ENCODE results near the gene RPS28.
A peak's percentile ranks its signal among the peaks of the same experiment; 100 is the strongest.
"Not testable (repeated sequence)": the region's sequence is repeated elsewhere in the genome, so short reads cannot be mapped to it uniquely, and the experiment has no call there.

RPS28 gene

DNA sequence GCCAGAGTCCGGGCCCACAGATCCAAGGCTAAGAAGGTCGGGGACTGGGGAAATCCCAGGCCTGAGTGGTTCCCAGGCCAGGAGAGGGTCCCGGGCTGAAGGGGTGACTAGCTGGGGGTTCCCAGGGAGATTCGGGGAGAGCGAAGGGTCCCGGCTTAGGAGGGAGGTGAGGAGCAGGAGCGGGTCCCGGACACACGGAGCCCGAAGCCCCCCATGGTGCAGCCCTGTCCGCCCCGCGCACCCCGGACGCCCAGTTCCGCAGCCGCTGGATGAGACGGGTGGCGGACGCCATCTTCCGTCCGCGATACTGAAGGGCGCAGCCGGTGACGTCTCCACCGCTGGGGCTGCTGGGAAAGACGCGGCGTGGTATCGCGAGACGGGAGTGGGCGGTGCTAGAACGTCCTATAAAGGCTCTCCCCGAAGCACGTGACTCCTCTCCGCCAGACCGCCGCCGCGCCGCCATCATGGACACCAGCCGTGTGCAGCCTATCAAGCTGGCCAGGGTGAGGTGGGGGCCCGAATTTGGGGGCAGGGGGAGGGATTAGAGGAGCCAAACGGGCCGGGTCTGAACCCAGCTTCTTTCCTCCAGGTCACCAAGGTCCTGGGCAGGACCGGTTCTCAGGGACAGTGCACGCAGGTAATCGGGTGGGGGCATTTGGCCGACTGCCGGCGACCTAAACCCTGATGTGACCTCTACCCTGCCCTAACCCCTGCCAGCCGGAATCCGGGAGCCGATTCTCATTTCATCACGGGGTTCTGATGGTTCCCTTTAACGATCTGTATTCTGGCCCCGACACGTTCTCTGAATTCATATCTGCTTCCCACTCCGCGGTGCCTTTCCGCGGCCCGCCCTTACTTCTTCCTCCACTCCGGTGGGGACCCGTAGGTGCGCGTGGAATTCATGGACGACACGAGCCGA is at the start of gene RPS28, which contains the start of gene NDUFA7:
Gene RPS28 (plus strand): TSS at position 430 of the 919 bp plus-strand sequence. CDS start 35 bp downstream, at position 465.
Gene NDUFA7 (minus strand): TSS at position 309 of the 919 bp plus-strand sequence. CDS start 17 bp downstream, at position 292.
- peaks cover 16% of the 10 kb centered on the region for H3K4me1 ChIP-seq (ENCODE audit: control insufficient read depth, insufficient read depth, low read length)
- peak within 1 kb of the TSS; percentile 94 for H3K27ac ChIP-seq (ENCODE audit: low read depth, low read length)
- peak within 1 kb of the TSS; percentile 90 for H3K9ac ChIP-seq (ENCODE audit: low read length)
- peaks cover 27% of the 10 kb centered on the region for H3K36me3 ChIP-seq (ENCODE audit: control insufficient read depth, insufficient read depth, low read length)
- H3K4me3 ChIP-seq (ENCODE audit: low read depth, low read length), result peak within 1 kb of the TSS; percentile 84
- H3K27me3 ChIP-seq (ENCODE audit: control insufficient read depth, insufficient read depth, low read length), result no peaks in the 10 kb centered on the region
- H3K9me3 ChIP-seq (ENCODE audit: control insufficient read depth, insufficient read depth, low read depth, low read length), result no peaks in the 10 kb centered on the region

DNA sequence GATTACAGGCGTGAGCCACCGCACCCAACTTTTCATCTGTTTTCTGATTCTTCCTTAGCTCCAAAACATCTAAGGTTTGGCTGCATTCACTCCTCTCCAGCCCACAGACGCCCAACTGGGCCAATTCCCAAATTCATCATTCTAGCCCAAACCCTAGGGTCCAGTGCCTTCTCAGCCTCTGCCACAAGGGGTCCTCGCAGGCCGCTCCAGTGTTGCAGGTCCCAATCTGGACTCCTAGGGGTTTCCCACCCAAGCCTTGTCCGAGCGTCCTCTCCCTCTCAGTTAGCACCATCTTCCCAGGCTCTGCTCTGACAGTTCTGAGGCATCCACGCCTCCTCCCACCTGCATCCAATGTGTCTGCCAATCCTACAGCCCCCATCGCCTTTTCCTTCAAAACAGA is 44.8 kb upstream of the RPS28 start:
- H3K4me1 ChIP-seq (ENCODE audit: control insufficient read depth, insufficient read depth, low read length); H3K9ac ChIP-seq (ENCODE audit: low read length); H3K27me3 ChIP-seq (ENCODE audit: control insufficient read depth, insufficient read depth, low read length); H3K4me3 ChIP-seq (ENCODE audit: low read depth, low read length); H3K9me3 ChIP-seq (ENCODE audit: control insufficient read depth, insufficient read depth, low read depth, low read length); H3K36me3 ChIP-seq (ENCODE audit: control insufficient read depth, insufficient read depth, low read length); H3K27ac ChIP-seq (ENCODE audit: low read depth, low read length): not testable (repeated sequence)

DNA sequence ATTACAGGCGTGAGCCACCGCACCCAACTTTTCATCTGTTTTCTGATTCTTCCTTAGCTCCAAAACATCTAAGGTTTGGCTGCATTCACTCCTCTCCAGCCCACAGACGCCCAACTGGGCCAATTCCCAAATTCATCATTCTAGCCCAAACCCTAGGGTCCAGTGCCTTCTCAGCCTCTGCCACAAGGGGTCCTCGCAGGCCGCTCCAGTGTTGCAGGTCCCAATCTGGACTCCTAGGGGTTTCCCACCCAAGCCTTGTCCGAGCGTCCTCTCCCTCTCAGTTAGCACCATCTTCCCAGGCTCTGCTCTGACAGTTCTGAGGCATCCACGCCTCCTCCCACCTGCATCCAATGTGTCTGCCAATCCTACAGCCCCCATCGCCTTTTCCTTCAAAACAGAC is 30.0 kb upstream of the RPS28 start:
- not testable (repeated sequence) for H3K4me3 ChIP-seq (ENCODE audit: low read depth, low read length); H3K27ac ChIP-seq (ENCODE audit: low read depth, low read length); H3K9me3 ChIP-seq (ENCODE audit: control insufficient read depth, insufficient read depth, low read depth, low read length); H3K9ac ChIP-seq (ENCODE audit: low read length); H3K36me3 ChIP-seq (ENCODE audit: control insufficient read depth, insufficient read depth, low read length); H3K27me3 ChIP-seq (ENCODE audit: control insufficient read depth, insufficient read depth, low read length); H3K4me1 ChIP-seq (ENCODE audit: control insufficient read depth, insufficient read depth, low read length)

DNA sequence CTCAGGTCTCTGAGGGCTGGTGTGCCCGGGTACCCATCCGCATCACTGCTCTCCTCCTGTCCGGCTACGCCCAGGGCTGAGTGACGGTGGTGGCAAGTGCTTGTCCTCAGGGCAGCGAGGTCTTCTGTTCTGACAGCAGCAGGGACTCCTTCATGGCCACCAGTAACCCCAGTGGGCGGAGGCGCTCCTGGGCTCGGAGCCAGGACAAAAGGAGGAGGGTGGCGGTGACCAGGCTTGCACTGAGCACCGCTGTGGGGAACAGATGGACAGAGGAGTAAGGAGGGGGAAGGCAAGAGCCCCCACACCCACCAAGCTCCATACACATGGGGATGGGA is 19.0 kb upstream of the RPS28 start:
- Histone ChIP-seq H3K4me3 (ENCODE audit: low read depth, low read length) (no peak overlapping the region), H3K9me3 (ENCODE audit: control insufficient read depth, insufficient read depth, low read depth, low read length) (no peaks in the 10 kb centered on the region), H3K4me1 (ENCODE audit: control insufficient read depth, insufficient read depth, low read length) (peaks cover 14% of the 10 kb centered on the region; the same call in 1 of the 2 replicates), H3K9ac (ENCODE audit: low read length) (no peak overlapping the region), H3K27ac (ENCODE audit: low read depth, low read length) (no peak overlapping the region), H3K27me3 (ENCODE audit: control insufficient read depth, insufficient read depth, low read length) (no peaks in the 10 kb centered on the region), H3K36me3 (ENCODE audit: control insufficient read depth, insufficient read depth, low read length) (peaks cover 15% of the 10 kb centered on the region)

DNA sequence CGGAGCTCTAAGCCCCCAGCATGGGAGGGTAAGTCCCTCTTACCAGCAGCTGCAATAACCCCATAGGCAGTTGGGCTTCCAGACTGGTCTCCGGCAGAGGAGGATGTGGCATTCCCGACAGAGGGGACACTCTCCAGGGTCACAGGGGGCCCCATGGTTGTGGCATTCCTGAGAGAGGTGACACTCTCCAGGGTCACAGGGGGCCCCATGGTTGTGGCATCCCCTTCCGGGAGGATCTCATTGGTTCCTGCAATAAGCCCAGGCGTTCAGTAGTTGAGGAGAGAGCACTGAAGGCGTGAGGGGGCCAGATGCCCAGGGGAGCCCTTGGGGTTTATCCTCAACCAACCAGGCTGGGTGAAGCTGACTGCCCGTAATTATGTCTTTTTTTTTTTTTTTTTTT is 18.6 kb upstream of the RPS28 start:
- H3K4me3 ChIP-seq (ENCODE audit: low read depth, low read length), result no peak overlapping the region
- no peak overlapping the region for H3K27ac ChIP-seq (ENCODE audit: low read depth, low read length)
- H3K9ac ChIP-seq (ENCODE audit: low read length), result no peak overlapping the region
- no peaks in the 10 kb centered on the region for H3K9me3 ChIP-seq (ENCODE audit: control insufficient read depth, insufficient read depth, low read depth, low read length)
- H3K27me3 ChIP-seq (ENCODE audit: control insufficient read depth, insufficient read depth, low read length), result no peaks in the 10 kb centered on the region
- peaks cover 15% of the 10 kb centered on the region for H3K36me3 ChIP-seq (ENCODE audit: control insufficient read depth, insufficient read depth, low read length)
- peaks cover 18% of the 10 kb centered on the region; the same call in 1 of the 2 replicates for H3K4me1 ChIP-seq (ENCODE audit: control insufficient read depth, insufficient read depth, low read length)

DNA sequence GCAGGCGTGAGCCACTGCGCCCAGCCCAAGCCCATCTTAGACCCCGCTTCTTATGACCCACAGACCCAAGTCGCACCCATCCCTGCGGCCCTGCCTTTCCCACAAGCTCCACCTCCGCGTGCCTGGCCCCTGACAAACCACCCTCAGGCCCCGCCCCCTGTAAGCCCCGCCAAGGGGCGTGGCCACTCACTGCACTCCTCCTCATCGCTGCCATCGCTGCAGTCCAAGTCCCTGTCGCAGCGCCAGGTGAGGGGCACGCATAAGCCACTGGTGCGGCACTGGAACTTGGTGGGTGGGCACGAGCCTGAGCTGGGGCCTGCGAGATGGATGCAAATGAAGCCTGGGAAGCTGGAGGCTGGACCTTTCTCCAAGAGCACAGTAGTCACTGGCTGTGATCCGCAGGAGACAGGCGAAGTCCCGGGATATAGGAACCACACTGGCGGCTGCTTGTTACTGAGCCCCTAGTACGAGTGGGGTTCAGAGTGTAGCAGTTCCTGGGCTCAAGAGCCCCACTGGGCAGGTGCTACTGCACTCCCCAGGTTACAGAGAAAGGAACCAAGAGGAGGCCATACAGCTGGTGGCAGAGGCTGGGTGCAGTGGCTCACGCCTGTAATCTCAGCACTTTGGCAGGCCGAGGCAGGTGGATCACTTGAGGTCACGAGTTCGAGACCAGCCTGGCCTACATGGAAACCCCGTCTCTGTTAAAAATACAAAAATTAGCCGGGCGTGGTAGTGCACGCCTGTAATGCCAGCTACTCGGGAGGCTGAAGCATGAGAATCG is 16.3 kb upstream of the RPS28 start:
- 0 out of 2 replicates have a peak overlapping the region, but pooled peaks have one; percentile 21 for H3K4me3 ChIP-seq (ENCODE audit: low read depth, low read length)
- peaks cover 25% of the 10 kb centered on the region; the same call in 1 of the 2 replicates for H3K4me1 ChIP-seq (ENCODE audit: control insufficient read depth, insufficient read depth, low read length)
- no peak overlapping the region for H3K27ac ChIP-seq (ENCODE audit: low read depth, low read length)
- H3K36me3 ChIP-seq (ENCODE audit: control insufficient read depth, insufficient read depth, low read length), result peaks cover 23% of the 10 kb centered on the region
- no peaks in the 10 kb centered on the region for H3K27me3 ChIP-seq (ENCODE audit: control insufficient read depth, insufficient read depth, low read length)
- H3K9ac ChIP-seq (ENCODE audit: low read length), result no peak overlapping the region
- H3K9me3 ChIP-seq (ENCODE audit: control insufficient read depth, insufficient read depth, low read depth, low read length), result no peaks in the 10 kb centered on the region

DNA sequence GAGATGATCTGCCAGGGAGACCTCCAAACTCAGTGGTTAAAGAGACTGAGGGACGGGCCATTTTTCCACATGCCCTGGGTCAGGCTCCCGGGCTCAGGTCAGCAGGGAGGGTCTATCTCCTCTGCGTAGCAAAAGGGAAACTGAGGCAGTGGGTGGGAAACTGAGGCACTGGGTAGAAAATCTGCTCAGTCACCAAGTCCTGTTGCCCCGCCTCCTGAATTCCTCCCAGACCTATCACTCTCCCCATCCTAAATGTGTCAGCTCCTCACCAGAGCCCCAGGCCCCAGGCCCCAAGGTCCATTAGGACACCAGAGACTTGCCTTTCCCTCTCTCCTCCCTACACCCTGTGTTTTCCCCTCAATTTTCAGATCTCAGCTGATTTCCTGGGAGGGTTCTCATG is 15.5 kb upstream of the RPS28 start:
- Histone ChIP-seq H3K4me3 (ENCODE audit: low read depth, low read length) (no peak overlapping the region), H3K9ac (ENCODE audit: low read length) (no peak overlapping the region), H3K4me1 (ENCODE audit: control insufficient read depth, insufficient read depth, low read length) (peaks cover 25% of the 10 kb centered on the region; the same call in 1 of the 2 replicates), H3K27ac (ENCODE audit: low read depth, low read length) (no peak overlapping the region), H3K27me3 (ENCODE audit: control insufficient read depth, insufficient read depth, low read length) (no peaks in the 10 kb centered on the region), H3K9me3 (ENCODE audit: control insufficient read depth, insufficient read depth, low read depth, low read length) (no peaks in the 10 kb centered on the region), H3K36me3 (ENCODE audit: control insufficient read depth, insufficient read depth, low read length) (peaks cover 27% of the 10 kb centered on the region)

DNA sequence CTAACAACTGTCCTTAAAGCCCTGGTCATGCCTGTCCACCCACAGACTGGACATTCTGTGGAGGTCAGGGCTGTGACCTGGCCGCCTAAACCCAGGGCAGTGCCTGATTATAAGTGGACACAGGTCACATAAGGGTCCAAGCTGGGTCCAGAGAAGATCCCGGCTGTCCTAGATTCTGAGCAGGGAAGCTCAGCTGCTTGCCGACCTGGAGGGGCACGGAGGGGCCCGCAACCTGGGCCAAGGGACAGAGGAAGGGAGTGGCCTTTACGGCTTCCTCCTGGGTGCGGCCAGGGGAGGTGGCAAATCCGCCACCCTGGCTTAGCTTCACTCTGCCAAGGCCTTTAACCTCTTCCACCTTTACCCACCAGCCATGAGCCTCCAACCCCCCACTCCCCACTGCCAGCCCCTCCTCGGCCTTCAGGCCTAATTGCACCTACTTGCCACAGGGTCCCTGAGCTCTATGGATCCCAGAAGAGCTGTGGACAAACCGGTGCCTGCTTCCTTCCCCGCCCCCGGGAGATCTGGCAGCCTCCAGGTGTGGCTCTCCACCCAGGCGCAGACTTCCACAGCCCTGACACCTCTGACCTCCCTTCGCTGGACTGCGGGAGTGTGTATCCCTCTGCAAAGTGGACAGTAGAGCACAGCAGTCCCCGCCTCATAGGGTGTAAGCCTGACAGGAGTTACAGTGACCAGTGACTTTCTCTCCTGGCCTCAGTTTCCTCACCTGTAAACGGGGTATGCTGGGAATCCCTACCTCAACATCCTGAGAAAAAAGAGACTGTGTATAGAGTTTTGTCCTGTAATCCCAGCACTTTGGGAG is 14.9 kb upstream of the RPS28 start:
- peaks cover 34% of the 10 kb centered on the region for H3K36me3 ChIP-seq (ENCODE audit: control insufficient read depth, insufficient read depth, low read length)
- H3K4me3 ChIP-seq (ENCODE audit: low read depth, low read length), result no peak overlapping the region; the same call in 1 of the 2 replicates

DNA sequence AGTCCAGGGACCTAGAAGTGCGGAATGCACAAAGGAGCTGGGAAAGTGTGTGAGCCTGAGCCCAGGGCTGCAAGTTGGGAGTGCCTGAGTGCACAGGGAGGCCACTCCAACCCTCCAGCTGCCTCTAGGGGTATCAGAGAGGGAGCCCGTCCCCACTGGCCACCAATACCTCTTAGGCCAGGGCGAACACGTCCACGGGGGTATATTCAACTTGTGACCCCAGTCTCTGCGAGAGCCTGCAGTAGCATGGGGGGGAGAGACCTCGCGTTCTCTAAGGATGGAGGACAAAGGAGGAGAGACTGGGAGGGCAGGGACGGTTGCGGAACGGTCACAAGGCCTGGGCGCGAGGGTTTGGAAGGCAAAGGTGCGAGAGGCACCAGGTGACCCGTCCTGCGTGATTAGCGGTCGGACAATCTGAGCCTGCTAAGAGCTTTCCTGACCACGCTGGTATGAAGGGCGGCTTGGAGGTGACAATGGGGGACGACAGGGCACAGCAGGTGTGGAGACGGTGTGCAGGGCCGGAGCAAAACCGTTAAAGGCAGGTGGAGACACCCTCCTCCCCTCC is 13.8 kb upstream of the RPS28 start:
- Histone ChIP-seq H3K9me3 (ENCODE audit: control insufficient read depth, insufficient read depth, low read depth, low read length) (no peaks in the 10 kb centered on the region), H3K27me3 (ENCODE audit: control insufficient read depth, insufficient read depth, low read length) (no peaks in the 10 kb centered on the region), H3K27ac (ENCODE audit: low read depth, low read length) (no peak overlapping the region; the same call in 1 of the 2 replicates), H3K36me3 (ENCODE audit: control insufficient read depth, insufficient read depth, low read length) (peaks cover 34% of the 10 kb centered on the region), H3K4me1 (ENCODE audit: control insufficient read depth, insufficient read depth, low read length) (peaks cover 25% of the 10 kb centered on the region; the same call in 1 of the 2 replicates), H3K9ac (ENCODE audit: low read length) (peak overlapping the region; percentile 85), H3K4me3 (ENCODE audit: low read depth, low read length) (peak overlapping the region; percentile 75)

More for the DNA sequence above, 14.9 kb upstream of the RPS28 start:
- no peak overlapping the region for H3K27ac ChIP-seq (ENCODE audit: low read depth, low read length)
- no peaks in the 10 kb centered on the region for H3K9me3 ChIP-seq (ENCODE audit: control insufficient read depth, insufficient read depth, low read depth, low read length)
- no peaks in the 10 kb centered on the region for H3K27me3 ChIP-seq (ENCODE audit: control insufficient read depth, insufficient read depth, low read length)
- no peak overlapping the region for H3K9ac ChIP-seq (ENCODE audit: low read length)
- H3K4me1 ChIP-seq (ENCODE audit: control insufficient read depth, insufficient read depth, low read length), result peaks cover 25% of the 10 kb centered on the region; the same call in 1 of the 2 replicates

Measured in HUES6 (cell line).